GM18526 (cell line): ENCODE data around the gene TMOD4.

ENCODE experiments used
- POLR2A ChIP-seq: IDR thresholded peaks from 3 replicates; pipeline ENCODE4 v1.6.1; 2011; ENCODE audit not compliant: insufficient read length; ENCODE audit errors: extremely low read depth

The TMOD4 gene

DNA sequence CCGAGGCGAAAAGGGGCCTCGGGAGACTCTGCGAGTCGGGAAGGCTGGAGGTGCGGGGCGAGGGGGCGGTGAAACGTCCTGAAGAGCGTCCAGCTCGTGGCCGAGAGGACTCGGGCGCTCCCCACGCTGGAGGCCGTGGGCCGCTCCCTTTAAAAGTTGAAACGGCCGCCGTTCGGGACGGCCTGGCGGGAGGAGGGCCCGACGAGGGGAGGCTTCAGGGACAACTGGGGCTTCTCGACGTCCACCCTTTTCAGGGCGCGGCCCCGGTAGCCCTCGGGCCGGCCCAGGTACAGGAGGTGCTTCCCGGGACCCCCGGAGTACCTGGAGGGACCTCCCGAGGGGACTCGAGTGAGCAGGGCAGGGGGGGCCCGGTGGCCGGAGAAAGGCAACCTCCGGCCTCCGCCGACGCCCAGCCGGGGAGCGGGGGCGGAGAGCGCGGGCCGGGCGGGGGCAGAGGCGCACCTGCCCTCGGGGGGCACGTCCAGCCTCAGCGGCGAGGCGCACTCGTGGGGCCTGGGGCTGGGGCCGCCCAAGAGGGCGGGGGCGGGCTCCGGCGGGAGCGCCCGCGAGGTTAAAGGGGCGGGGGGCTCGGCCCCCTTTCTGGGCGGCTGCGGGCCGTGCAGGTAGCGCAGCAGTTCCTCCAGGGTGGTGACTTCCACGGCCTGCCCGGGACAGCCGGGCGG is 43.3 kb downstream of the TMOD4 start:
- TF ChIP-seq POLR2A: no peak

DNA sequence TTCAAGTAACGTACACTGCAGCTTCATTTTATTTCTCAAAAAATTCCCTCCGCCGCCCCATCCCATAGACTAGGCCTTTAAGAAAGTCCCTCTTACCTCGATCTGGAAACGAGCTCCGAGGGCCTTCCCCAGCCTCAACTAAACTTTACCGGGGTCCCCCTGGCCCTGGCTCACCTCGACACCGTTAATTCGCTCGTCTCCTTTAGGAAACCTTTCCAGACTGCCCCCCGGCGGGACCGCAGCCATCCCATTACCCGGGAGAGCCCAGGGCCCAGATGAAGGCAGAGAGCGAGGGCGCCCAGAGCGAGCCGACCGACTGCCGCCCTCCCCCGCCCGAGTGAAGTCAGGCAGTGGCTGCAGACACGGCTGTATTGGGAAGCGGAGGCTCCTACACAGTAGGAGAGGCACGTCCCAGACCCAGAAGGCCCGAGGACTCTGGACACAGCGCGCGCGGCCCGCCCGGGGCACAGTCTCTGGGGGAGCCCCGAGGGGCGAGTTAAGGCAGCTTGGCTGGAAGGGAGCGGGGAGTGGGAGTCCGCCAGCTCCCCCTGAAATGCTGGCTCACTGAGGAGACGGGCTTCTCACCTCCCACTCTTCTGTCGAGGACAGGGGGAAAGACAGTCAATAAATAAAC is 44.0 kb downstream of the TMOD4 start:
- no peak for TF ChIP-seq POLR2A

DNA sequence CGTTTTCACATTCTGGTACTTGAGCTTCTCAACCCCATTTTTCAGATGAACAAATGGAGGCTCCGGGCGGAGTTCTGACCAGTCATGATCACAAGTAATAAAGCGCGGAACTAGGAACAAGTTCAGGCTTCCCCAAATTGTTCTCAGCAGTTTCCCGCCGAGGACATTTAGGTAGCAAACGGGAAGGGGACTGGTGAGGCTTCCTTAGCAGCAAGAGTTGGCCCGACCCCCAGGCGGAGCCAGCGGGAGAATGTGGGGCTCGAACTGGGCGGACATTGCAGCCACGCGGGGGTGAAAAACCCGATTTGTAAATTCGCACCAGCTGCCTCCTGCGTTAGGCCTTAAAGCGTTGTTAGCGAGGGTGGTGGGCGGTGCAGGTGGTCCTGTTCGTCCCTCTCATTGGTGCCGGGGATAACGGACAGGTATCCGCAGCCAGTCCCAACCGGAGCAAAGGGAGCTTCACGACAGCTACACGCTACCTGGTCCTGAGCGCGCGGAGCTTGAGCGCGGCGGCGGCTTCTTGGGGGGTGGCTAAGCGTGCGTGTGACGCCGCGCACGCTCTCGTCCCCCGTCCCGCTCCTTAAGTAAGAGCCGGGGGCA is 44.7 kb downstream of the TMOD4 start:
- peak; percentile 33 for TF ChIP-seq POLR2A

DNA sequence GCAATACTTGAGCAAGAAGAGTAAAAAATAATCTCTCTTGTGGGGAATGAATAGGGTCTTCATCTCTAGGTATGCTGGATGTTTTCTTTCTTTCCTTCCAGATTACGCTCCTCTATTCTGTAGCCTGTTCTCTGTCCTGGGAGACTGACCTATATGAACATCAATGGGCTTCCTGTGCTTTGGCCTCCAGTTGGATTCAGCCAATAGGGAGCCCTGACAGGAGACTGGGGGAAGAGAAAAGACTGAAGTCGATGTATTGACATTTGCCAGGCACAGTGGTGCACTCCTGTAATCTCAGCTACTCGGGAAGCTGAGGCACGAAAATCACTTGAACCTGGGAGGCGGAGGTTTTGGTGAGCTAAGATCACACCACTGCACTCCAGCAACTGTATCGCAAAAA is 47.0 kb downstream of the TMOD4 start:
- TF ChIP-seq POLR2A: no peak

DNA sequence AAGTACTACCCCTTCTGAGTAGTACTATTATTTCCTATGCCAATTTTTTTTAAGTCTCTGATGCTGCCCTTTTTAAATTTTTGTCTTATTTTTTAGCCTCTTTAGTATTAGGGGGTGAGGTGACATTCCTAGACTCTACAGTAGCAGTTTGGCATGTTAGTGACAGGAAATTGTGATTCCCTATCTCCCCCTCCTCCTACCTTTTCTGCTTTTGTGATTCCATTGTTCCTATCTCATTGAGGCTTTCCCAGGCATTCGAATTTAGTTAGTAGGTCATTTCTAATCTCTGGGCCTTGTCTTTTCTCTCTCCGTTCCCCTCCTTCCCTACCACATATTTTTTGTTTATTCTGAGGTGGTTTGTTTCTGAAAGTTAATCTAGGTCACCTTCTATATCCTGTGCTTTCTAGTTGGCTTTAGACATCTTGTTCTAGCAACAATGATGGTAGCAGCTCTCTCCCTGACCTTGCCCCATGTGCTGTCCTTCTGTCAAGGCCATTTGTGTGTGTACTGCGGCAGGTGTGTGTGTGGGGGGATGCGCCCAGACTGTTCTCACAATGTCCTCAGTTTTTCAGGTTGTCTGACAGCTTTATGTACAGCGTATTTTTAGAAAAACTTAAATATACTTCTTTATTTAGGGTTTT is 50.9 kb downstream of the TMOD4 start:
- TF ChIP-seq POLR2A: no peak
